Activated T-cell treated with anti-CD3 and anti-CD28 coated beads for 48 hours (primary cell): ENCODE results near the gene TTLL12.

Experiments
- DNase-seq: peaks from one replicate; pipeline ENCODE4 v3.0.0-alpha.2; 2020; ENCODE audit warnings: low read depth

Gene TTLL12

GRCh38 chr22:43127166-43127908 is 59.6 kb downstream of the TTLL12 start:
- no peak for DNase-seq

GRCh38 chr22:43126501-43127165 is 60.3 kb downstream of the TTLL12 start:
- DNase-seq: no peak

- no peak for DNase-seq
Observed at GRCh38 chr22:43118953-43119458, 67.9 kb downstream of the TTLL12 start.

GRCh38 chr22:43118024-43118849 is 68.7 kb downstream of the TTLL12 start:
- no peak for DNase-seq

- DNase-seq: no peak
Observed at GRCh38 chr22:43116932-43117331, 70.0 kb downstream of the TTLL12 start.
